GM21515 (cell line): ENCODE results near the gene B4GALNT1.
"Not testable (repeated sequence)": the region's sequence is repeated elsewhere in the genome, so short reads cannot be mapped to it uniquely, and the experiment has no call there.

ENCODE experiments used
- ATAC-seq: cut with Tn5 transposase; IDR thresholded peaks from one replicate; pipeline ENCODE4 v1.9.1; 2021; ENCODE audit not compliant: unreplicated experiment

Gene B4GALNT1

DNA sequence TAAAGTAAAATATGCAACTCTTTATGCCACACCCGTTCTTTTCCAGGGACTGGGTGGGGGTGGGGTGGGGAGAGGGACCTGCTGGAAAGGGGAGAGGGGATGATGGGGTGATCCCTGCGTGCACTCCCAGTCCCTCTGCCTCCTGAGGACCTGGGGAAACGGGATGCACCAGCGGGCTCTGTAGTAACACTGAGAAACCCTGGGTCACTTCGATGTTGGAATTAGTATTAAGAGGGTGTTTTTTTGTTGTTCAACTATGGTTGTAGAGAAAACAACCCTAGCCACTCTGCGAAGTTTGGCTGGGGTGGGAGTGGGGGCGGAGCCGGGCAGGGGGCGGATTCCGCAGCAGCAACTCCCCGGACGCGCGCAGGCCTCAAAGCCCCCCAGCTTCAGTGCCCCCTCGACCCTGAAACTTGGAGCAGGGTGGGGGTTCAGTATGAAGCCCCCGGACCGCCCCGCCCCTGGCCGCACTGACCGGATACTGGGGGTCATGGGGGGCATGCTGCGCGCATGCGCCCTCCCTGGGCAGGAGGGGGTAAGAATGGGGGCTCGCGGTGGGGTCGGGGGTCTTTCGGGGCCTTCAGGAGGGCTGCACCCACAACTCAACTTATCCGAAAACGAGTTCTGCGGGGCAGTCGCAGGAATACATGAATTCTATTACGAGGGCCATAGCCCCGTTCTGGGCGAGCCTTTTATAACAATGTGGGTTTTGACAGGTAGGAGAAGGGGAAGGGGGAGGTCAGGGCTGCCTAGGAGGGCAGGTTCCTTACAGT, 23.0 kb downstream of the B4GALNT1 start:
- no peak for ATAC-seq

DNA sequence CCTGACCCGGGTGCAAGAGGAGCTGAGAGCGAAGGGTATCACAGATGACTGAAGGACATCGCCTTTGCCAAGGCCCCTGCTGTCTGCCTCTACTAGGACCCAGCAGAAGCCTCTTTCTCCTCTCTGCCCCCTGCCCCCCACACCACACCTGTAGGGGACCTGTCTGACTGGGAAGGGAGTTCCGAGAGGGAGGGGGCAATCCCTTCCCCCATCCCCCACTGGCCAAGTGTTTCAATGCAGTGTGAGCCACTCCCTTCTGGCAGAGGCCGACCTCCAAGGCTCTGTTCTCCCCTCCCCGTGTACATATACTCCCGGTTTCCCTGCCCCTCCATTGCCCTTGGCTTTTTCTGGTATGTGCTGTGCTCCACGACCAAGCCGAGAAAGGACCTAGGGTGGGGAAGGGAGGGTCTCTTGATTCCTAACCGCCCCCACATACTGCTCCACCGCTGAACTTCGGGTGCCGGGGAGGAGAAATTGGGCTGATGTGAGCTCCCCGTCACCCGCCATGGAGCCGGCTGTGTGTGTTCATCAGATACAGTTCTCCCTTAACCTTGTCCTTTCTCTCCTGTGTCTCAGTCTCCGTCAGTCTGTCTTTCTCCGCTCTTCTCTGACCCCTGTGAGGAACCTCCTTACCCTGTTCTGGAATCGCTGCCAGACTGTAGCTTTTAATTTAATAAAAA, 23.8 kb downstream of the B4GALNT1 start:
- no peak for ATAC-seq

DNA sequence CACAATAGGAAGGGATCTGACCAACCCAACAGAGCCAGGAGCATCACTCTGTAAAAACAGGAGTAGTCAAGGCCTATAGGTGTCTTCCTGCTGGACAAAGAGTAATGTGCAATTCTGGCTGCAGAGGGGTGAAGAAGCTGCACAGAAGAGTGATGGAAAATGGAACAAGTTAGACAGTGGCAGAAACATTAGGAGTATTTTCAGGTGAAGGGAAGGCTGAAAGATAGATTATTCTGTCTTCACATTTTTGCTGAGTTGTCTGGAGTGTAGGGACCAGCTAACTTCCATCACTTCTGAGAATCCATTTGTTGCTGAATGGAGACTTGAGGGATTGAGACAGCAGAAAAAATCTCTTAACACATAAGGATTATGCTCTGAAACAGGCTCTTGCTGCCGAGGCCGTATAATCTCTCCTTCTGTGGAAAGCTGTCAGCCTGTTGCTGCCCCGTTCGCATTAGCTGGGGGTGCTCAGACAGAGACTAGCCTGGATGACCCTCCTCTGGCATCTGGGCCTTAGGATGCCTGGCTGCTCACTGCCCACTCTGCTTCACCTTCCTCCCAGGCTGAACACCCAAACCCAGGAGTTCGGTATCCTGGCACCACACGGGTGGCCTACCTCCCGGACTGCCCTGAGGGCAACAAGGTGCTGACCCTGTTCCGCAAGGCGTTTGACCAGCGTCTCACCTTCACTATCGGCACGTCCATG, 24.9 kb downstream of the B4GALNT1 start:
- no peak for ATAC-seq

DNA sequence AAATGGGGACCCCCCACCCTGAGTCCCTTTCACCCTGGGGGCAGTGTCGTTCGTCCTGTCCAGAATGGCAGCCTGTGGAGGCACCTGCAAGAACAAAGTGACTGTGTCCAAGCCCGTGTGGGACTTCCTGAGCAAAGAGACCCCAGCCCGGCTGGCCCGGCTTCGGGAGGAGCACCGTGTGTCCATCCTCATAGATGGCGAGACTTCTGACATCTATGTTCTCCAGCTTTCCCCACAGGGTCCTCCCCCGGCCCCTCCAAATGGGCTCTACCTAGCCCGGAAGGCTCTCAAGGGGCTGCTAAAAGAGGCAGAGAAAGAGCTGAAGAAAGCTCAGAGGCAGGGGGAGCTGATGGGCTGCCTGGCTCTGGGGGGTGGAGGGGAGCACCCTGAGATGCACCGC, 26.2 kb downstream of the B4GALNT1 start:
- ATAC-seq, result no peak

DNA sequence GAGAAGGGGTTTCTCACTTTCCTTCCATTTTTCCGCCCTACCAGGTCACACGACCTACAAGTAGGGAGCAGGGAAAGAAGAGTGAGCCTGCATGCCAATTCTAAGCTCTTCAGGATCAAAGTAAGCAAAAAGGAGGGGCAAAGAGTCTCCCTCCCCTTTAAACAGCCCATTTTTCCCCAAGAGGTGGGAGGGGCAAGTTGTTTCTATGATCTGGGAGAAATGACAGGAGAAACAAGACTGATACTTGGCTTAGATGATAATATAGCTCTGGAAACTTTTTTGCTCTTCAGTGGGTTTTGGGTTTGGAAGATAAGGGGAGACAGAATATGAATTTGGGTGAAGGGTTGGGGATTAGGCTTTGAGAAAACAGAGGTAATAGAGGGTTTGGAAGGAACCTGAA, 26.6 kb downstream of the B4GALNT1 start:
- no peak for ATAC-seq

DNA sequence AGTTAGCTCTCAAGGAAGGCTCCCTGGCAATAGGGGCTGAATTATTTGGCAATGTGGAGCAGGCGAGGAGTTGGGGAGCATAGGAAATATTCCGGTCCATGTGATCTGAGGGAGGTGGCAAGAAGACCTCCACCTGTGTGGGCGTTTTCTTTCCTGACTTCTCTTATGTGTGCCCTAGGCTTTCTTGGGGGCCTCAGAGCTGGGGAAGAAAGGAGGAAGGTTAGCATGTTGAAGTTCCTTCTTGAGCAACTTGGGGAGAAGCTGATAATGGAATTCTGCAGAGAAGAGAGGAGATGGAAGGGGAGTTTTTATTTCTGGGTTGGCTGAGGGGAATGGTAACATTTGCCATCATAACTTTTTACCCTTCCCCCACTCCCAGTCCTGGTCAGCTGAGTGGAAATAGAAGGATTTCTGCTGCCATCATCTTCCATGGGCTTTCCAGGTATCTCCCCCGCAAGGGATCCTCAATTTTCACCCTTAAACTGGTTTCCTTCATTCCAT, 27.1 kb downstream of the B4GALNT1 start:
- ATAC-seq, result no peak

DNA sequence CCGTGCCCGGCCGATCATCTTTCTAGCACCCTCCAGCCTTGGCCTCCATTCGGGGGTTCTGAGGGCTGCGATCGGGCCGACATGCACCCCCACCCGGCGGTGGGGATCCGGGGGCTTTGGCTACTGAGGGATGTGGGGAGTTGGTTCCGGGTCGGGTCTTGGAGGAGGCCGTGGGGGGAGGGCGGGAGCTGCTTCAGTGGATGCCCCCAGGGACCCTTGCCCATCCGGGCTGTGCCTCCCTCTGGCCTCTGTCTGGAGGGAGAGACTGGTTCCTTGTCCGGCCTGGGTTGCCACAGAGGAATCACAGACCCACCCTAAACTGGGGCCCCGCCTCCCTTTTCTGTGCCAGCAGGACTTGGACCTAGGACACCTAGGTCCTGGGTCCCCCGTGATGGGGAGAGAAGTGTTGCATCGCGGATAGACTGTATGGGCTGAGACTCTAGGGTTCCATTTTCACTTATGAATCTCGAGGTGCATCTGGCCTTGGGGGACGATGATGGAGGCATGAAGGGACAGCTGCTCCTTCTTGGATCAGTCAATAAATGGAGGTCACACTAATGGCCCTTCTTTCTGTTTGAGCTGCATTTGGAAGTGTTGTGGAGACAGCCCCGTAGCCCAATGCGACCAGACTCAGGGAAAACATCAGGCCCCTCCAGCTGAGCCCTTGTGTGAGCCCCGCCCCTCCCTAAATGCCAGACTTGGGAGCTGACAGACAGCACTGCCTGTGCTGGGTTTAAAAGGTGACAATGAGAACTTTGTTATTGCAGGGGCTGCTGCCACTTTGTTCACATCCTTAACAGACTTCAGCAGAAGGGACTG, 27.8 kb downstream of the B4GALNT1 start:
- no peak for ATAC-seq

DNA sequence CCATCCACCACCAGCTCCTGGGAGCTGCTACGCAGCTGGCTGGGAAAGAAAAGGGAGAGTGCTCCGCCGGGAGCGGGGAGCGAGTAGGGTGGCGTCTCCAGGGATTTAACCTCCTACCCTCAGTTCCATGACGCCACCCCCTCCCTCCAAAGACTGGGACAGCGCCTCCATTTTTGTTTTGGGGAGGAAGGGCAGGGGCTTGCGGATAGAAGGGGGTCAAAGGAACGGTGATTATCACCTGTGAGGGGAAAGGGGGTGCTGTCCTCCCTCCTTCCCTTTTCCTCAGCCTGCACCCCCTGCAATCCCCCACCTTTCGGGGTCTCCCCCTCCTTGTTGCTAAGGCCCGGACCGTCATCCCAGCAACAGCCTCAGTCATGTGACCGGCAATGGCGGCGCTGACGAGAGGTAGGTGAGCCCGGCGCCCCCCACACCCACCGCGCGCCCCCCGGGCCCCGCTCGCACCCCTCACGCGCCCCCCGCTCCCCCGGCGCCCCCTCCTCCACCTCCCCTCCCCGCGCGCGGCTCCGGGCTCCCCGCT, 28.5 kb downstream of the B4GALNT1 start, which contains the start of gene DTX3:
TSS of gene DTX3 (plus strand) at position 371 of the 538 bp plus-strand sequence. CDS start 1,694 bp downstream, outside the sequence.
- ATAC-seq, result no peak

DNA sequence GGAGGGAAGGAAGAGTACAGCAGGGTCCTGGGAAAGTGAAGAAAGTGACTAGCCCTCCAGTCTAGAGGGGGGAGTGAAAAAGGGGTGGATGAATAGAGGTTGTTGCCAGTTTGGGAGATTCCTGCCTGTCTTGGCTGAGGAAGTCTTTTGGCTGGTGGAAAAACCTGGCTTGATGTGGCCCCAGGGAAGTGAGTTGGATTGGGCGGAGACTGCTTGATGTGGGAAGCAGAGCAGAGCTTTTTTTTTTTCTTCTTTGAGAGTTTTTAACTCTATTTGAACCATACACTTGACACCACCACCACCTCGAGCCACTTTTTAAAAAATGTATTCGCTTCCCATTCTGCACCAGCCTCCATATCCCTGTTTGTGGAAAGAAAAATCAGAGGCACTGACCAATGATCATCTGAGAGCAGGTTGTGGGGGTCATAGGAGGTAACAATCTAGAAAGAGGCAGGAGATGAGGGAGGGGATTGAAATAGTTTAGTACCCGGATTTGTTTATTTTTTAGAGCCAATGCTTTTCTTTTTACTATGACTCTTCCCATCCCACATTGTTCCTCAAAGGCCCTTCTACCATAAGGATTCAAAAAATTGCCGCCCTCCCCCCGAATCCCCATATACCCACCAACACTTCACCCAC, 29.1 kb downstream of the B4GALNT1 start:
- no peak for ATAC-seq

DNA sequence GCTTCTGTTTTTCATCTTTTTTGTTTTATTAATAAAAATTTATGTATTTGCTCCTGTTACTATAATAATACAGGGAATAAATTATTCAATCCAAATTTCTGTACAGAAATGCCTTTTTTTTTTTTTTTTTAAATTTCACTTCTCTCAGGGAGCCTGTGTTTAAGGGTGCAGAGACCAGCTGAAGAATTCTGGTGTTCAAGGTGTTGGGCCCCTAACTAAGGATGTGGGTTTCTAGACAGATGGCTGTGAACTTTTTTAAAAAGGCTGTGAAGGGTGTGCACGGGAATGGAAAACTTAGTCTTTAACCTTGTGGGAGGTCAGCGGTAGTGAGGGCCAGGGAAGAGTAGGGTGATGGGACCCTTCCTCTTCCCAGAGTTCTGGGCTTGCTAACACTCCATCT, 29.7 kb downstream of the B4GALNT1 start:
- no peak for ATAC-seq

DNA sequence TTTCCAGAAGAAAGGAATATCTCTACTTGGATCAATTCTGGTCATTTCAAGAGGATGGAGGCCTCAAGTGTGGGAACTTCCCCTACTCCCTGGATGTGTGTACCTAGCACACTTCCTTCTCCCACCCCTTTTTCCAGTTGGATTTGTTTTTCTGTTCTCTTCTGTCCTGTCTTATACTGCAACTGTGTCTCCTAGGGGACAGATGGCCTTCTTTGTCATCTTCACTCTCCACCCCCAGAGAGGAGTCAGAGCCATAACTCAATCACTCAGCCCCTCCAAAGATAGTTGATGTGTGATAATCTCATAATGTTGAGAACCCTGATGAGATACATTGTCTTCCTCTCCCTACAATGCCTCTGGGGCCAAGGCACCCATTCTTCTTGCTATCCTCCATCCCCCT, 30.5 kb downstream of the B4GALNT1 start:
- no peak for ATAC-seq

DNA sequence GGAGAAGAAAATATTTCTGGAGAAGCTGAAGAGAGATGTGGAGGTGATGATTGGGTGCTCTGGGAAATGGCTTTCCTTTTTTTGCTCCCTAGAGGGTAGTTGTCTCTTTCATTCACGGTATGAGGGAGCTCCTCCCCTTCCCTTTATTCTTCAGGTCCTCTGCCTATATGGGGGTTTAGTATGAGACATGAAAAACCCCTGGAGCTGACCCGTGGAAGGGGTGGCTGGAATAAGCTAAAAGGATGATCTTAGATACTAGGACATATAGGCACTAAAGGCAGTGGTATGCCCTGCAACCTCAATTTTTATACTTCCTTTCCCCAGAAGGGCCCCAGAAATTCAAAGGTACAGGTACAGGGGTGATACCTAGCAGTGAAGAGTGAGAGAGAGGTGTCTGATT, 32.6 kb downstream of the B4GALNT1 start:
- ATAC-seq, result no peak

DNA sequence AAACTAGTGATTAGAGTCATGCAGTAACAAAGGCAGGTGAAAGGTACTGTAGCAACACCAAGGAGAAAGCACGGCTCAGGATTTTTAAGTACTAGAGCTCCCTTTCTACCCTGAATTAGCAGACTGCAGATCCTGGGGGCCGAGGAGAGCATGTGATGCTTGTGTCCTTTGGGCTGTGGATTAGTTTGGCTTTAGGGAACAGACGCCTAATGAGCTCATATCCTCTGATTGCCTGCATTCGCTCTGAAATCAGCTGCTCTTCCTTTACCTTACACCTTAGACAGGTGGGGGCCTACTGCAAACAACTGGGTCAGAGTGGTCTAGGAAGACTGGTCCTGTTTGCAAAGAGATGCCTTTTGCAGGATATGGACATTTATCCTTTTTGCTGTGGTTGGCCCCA, 39.8 kb downstream of the B4GALNT1 start:
- ATAC-seq, result no peak

DNA sequence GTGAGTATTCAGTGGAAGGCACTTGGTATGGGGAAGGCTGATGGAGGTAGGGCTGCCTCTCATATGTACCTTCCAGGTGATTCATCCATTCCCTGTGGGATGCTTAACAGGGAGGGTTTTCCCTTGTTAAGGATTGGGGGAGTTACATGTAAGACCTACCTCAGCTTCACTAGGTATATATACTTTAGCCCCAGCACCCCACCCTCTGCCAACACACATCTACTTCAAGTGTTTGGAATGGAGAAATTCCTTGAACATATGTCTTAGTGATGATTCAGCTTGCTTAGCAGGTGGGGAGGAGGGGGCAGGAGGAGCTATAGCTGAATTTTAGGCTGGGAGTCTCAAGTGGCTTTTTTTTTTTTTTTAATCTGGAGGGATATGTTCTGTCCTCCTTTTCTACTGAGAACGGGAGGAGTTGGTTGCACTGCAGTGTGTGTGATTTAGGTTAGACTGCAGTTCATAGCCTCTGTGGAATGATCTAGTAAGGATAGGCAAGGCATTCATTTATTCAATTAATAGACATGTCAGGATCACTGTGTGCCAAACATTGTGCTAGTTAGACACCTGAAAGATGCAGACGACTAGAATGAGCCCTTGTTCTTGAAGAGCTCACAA, 40.3 kb downstream of the B4GALNT1 start:
- ATAC-seq, result no peak

DNA sequence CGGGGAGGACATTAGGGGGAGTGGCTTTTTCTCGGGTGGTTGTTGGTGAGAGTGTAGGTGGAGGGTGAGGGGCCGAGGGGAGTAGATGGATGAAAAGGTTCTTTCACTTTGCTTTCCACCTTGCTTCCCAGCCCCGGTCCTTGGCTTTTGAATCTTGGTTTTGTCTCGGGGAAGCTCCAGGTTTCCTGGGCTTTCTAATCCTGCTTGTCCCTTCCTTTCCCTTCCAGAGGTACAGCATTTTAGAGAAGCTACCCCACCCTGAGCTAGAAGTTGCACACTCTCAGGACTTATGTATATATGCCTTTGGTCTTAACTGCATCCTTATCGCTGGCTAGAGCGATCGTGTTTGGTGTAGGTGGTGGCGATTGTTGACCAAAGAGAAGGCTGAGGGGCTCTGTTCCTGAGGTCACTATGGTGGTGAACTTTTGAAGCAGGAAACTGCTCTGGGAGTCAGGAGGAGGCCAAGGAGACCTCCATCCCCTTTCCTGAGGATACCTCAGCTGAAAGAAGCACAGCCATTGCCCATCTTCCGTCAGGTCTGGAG, 41.1 kb downstream of the B4GALNT1 start:
- ATAC-seq, result no peak

DNA sequence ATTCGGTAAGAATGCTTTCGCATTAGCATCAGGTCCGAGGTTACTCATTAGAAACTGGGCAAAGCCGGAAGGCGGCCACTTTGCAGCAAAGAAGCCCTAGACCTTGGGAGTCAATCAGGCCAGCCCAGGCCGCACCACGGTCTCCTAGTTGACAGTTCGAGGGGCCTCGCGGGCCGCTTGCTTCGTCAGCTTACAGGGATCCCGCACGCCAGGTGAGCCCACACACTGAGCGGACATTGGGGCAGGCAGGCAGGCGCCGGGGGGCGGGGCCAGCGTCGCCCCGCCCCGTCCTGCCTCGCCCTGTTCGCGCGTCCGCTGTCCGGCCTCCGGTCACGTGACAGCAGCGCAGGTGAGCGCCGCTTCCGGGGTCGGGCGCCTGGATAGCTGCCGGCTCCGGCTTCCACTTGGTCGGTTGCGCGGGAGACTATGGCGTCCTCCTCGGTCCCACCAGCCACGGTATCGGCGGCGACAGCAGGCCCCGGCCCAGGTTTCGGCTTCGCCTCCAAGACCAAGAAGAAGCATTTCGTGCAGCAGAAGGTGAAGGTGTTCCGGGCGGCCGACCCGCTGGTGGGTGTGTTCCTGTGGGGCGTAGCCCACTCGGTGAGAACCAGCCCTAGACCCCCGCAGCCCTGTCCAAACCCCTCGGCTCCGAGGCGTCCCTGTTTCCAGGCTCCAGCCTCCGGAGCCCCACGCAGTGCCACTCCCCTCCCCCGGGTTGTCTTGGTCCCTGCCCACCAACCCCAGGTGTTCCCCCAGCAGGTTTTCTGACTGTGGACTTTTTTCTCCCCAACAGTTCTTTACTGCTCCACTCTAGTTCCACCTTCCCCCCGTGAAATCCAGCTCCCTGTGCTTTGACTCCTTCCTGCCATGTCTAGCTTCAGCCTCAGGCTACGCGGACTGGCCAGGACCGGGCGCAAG, 41.9 kb downstream of the B4GALNT1 start, which contains the start of gene PIP4K2C:
TSS of gene PIP4K2C (plus strand) at position 329 of the 918 bp plus-strand sequence. CDS start at position 427, 98 bp downstream.
- peak; percentile 94 for ATAC-seq

DNA sequence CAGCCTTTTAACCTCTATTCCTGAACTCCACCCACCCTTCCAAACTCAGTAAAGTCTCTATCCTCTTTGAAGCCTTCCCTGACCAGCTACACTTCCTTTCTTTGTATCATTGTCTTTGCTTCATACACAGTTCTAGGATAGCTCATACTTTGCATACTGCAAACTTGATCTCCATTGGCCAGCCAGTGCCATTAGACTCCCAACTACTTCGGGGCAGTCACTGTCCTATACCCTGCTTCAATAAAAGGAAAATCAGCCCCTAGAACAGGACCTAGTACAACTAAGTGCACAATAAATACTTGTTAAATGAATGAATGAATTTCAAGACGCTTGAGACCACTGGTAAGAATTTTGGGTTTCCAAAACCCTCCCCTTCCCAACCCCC, 42.5 kb downstream of the B4GALNT1 start:
- no peak for ATAC-seq

DNA sequence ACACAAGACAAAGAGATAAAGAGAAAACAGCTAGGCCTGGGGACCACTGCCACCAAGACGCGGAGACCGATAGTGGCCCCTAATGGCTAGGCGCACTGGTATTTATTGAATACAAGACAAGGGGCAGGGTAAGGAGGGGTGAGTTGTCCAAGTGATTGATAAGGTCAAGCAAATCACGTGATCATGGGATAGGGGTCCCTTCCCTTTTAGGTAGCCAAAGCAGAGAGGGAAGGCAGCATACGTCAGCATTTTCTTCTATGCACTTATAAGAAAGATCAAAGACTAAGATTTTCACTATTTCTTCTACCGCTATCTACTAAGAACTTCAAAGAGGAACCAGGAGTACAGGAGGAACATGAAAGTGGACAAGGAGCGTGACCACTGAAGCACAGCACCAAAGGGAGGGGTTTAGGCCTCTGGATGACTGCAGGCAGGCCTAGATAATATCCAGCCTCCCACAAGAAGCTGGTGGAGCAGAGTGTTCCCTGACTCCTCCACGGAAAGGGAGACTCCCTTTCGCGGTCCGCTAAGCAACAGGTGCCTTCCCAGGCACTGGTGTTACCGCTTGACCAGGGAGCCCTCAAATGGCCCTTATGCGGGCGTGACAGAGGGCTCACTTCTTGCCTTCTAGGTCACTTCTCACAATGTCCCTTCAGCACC, 43.9 kb downstream of the B4GALNT1 start:
- ATAC-seq, result not testable (repeated sequence)
